ENCODE measurements around the gene CDC42BPB. TPM values are rescaled to one million over a fixed set of nuclear protein-coding genes. Genes with fewer than 3 reads are reported as not detected.

Gene CDC42BPB
- total and polyA plus RNA-seq, 2 of the 4 experiments (the other 2 are of a cell fraction), result 49.1 to 81.4 TPM

DNA sequence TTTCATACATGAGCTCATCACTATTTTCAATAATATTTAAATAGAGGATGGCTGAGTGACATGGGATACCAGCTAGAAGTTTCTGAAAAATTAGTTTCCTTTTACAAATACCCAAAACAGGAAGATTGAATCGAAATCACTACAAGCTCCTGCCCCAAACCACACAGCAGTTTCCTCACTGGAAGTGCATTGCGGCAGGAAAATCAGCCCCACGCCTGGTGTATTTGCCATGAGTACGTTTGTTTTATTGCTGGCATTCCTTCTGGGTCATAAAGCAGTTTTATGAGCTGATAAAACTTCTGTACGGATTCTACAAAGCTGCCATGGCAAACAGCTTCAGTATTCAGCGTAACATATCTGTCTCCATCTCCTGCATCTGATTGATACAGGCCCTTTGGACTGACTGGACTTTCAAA, 23.7 kb downstream of the CDC42BPB start:
- Histone ChIP-seq H3K18ac (ENCODE audit: low read depth, low read length) (no peak overlapping the region), H4K5ac (ENCODE audit: low read depth, low read length) (no peak overlapping the region), H2AFZ (replicated peaks; ENCODE audit: low read length, poor library complexity) (no peak overlapping the region), H3K27ac (ENCODE audit: insufficient read depth, low read length) (no peak overlapping the region), H2AK5ac (ENCODE audit: low read depth, low read length) (no peak overlapping the region), H3K4me2 (ENCODE audit: low read depth, low read length) (no peak overlapping the region), H3K56ac (ENCODE audit: extremely low read depth, insufficient read depth, low read length) (no peak overlapping the region), H2BK20ac (ENCODE audit: low read depth, low read length) (no peak overlapping the region), H3K27me3 (ENCODE audit: control insufficient read depth, insufficient read depth, low read length) (no peaks in the 10 kb centered on the region), H3K4me1 (ENCODE audit: control insufficient read depth, insufficient read depth, low read length) (peaks cover 7% of the 10 kb centered on the region), H3K4me3 (ENCODE audit: insufficient read depth, low read depth, low read length) (no peak overlapping the region), H4K91ac (ENCODE audit: insufficient read depth, low read depth, low read length) (no peak overlapping the region), H3K9me1 (ENCODE audit: insufficient read depth, low read length) (peaks cover 8% of the 10 kb centered on the region), H3K9ac (ENCODE audit: low read depth, low read length) (no peak overlapping the region), H2BK15ac (ENCODE audit: low read depth, low read length) (no peak overlapping the region), H4K20me1 (ENCODE audit: insufficient read depth, low read length) (peaks cover 71% of the 10 kb centered on the region), H3K4ac (ENCODE audit: low read depth, low read length) (no peak overlapping the region), H3K9me3 (ENCODE audit: control insufficient read depth, insufficient read depth, low read length) (no peaks in the 10 kb centered on the region), H3K36me3 (ENCODE audit: control insufficient read depth, insufficient read depth, low read length) (no peaks in the 10 kb centered on the region), H4K8ac (ENCODE audit: low read depth in 2 of 2, low read length in 2 of 2) (no peak overlapping the region), H3K14ac (replicated peaks; ENCODE audit: low read depth, low read length) (no peak overlapping the region), H3K79me1 (ENCODE audit: low read depth in 1 of 2, low read length in 2 of 2) (peaks cover 12 to 55% of the 10 kb centered on the region in 2 experiments; a peak in 3 of 4 replicates), H3K23ac (ENCODE audit: low read depth, low read length) (no peak overlapping the region), H2BK5ac (ENCODE audit: low read depth, low read length, poor library complexity, severe bottlenecking) (no peak overlapping the region), H2AK9ac (replicated peaks; ENCODE audit: low read depth, low read length, poor library complexity) (no peak overlapping the region), H2BK120ac (ENCODE audit: low read depth, low read length) (no peak overlapping the region)
- ChIA-PET CTCF (no interaction called here), POLR2A (ENCODE audit: unreplicated experiment) (no interaction called here)
- in situ Hi-C loops (cut with MboI; ENCODE audit: low sequenced_read_pairs), result no loop called here
- 57% methylated on average over 5 of the region's 6 CpGs; no CpG with 5 or more reads in 1 of the 2 experiments for WGBS, 2 experiments (ENCODE audit: extremely low coverage in 2 of 2, insufficient read length in 1 of 2)
- ATAC-seq (ENCODE audit: low read depth) (no peak), DNase-seq (no peak)
- intact Hi-C loops (cut with micrococcal nuclease), result no loop called here
- dilution Hi-C loops (cut with HindIII; ENCODE audit: low sequenced_read_pairs, unreplicated experiment), result no loop called here
- BruUV-seq (replicated peaks), result no TSS peak
- TF ChIP-seq, protein P1, sequence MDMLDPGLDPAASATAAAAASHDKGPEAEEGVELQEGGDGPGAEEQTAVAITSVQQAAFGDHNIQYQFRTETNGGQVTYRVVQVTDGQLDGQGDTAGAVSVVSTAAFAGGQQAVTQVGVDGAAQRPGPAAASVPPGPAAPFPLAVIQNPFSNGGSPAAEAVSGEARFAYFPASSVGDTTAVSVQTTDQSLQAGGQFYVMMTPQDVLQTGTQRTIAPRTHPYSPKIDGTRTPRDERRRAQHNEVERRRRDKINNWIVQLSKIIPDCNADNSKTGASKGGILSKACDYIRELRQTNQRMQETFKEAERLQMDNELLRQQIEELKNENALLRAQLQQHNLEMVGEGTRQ (IDR thresholded peaks at IDR 0.05; ENCODE audit: low read depth, low read length), result no peak
- TF ChIP-seq RFX5 (IDR thresholded peaks at IDR 0.05; ENCODE audit: low read depth, low read length), result no peak
- TF ChIP-seq SMC3 (IDR thresholded peaks at IDR 0.05; ENCODE audit: low read depth, low read length), result no peak
- TF ChIP-seq POLR2A (IDR thresholded peaks at IDR 0.05; ENCODE audit: low read depth, low read length), result no peak
- no peak for TF ChIP-seq CTCF (conservative IDR thresholded peaks at IDR 0.05; ENCODE audit: low read depth, low read length)
- no peak for TF ChIP-seq MXI1 (IDR thresholded peaks at IDR 0.05; ENCODE audit: borderline replicate concordance, low read depth, low read length)
- TF ChIP-seq ELK1 (IDR thresholded peaks at IDR 0.05; ENCODE audit: borderline replicate concordance, low read depth, low read length), result no peak
- TF ChIP-seq CHD1 (IDR thresholded peaks at IDR 0.05; ENCODE audit: low read depth, low read length), result no peak
- no peak for TF ChIP-seq NFE2L2 (IDR thresholded peaks at IDR 0.05; ENCODE audit: low read depth, low read length)
